ENCODE measurements around the gene ASTN2.

DNA sequence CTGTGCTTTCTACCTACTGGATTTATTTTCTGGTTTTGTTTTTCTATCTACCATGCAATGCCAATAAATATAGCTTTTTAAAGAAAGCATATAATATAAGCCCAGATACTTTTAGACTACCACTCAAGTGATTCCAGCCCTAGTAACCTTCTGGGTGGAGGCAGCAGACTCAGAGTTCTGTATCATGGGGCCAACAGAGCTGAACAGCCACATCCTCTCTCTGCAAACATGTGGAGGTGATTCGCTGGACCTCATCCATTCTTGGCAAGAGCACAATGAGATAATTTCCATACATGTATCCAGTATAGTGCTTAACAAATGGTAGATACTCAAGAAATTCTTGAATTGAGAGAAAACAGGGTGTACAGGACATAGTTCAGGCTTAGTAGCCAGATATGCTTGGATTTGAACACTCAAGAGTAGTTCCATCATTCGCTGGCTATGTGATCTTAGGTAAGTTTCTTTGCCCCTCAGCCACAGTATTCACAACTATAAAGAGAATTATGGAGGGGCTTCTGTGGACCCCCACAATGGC lies 124.5 kb downstream of the ASTN2 start:
- TF ChIP-seq, protein P1, sequence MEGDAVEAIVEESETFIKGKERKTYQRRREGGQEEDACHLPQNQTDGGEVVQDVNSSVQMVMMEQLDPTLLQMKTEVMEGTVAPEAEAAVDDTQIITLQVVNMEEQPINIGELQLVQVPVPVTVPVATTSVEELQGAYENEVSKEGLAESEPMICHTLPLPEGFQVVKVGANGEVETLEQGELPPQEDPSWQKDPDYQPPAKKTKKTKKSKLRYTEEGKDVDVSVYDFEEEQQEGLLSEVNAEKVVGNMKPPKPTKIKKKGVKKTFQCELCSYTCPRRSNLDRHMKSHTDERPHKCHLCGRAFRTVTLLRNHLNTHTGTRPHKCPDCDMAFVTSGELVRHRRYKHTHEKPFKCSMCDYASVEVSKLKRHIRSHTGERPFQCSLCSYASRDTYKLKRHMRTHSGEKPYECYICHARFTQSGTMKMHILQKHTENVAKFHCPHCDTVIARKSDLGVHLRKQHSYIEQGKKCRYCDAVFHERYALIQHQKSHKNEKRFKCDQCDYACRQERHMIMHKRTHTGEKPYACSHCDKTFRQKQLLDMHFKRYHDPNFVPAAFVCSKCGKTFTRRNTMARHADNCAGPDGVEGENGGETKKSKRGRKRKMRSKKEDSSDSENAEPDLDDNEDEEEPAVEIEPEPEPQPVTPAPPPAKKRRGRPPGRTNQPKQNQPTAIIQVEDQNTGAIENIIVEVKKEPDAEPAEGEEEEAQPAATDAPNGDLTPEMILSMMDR (IDR thresholded peaks at IDR 0.05; ENCODE audit: low read length) = no peak
- no peak for TF ChIP-seq EZH2 (IDR thresholded peaks at IDR 0.05; ENCODE audit: borderline replicate concordance, low read length)

Data from OCI-LY1 (cell line).